ENCODE results near the gene ADAP1.

DNA sequence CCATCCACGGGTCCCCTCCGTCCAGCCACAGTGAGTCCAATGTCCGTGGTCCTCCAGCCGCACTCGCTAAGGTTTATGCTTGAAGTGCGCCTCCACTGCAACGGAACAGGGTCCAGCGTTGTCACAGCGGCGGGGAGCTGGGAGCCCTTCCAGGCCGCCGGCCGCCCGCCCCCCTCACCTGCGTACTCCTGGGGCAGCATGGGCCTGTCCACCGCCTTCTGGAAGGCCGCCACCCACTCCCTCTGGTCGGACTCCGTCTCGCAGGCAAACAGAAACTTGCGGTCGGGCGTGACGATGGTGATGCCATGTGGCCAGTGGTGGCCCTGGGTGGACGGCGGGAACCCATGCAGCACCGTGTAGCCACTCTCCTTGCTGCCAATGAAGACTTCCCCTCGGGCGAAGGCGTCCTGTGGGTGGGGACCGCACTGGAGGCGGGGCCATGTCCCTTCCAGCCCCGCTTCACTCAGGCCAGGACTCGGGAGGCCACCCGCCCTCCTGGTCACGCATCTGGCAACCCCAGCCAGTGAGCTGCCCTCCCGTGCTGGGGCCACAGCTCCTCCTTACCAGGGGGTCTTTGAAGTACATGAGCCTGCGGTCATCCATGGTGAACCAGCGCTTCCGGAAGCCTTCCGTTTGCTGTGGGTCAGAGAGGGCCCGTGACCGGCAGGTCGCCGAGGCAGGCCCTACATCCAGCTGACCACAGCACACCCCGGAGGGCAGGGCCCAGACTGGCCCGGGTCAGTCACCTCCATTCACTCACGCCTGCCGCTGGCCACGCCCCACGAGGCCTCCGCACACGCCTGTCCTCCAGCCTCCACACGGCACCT lies 55.4 kb downstream of the ADAP1 start:
- TF ChIP-seq, protein P1, sequence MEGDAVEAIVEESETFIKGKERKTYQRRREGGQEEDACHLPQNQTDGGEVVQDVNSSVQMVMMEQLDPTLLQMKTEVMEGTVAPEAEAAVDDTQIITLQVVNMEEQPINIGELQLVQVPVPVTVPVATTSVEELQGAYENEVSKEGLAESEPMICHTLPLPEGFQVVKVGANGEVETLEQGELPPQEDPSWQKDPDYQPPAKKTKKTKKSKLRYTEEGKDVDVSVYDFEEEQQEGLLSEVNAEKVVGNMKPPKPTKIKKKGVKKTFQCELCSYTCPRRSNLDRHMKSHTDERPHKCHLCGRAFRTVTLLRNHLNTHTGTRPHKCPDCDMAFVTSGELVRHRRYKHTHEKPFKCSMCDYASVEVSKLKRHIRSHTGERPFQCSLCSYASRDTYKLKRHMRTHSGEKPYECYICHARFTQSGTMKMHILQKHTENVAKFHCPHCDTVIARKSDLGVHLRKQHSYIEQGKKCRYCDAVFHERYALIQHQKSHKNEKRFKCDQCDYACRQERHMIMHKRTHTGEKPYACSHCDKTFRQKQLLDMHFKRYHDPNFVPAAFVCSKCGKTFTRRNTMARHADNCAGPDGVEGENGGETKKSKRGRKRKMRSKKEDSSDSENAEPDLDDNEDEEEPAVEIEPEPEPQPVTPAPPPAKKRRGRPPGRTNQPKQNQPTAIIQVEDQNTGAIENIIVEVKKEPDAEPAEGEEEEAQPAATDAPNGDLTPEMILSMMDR (conservative IDR thresholded peaks at IDR 0.05; ENCODE audit: low read depth, low read length): no peak
- TF ChIP-seq EZH2 (IDR thresholded peaks at IDR 0.05; ENCODE audit: borderline replicate concordance, low read depth, low read length, poor library complexity, severe bottlenecking): no peak

Data from A673 (cell line).